HG02798 (cell line): ENCODE measurements around the gene GRIN2A.

Source experiments
- ATAC-seq: cut with Tn5 transposase; IDR thresholded peaks from one replicate; pipeline ENCODE4 v1.9.1; 2021; ENCODE audit warnings: mild to moderate bottlenecking; ENCODE audit not compliant: unreplicated experiment, poor library complexity

Gene GRIN2A

GRCh38 chr16:10097271-10097670 lies 85.0 kb downstream of the GRIN2A start:
- no peak for ATAC-seq

GRCh38 chr16:10093576-10093975 lies 88.7 kb downstream of the GRIN2A start:
- ATAC-seq: no peak

GRCh38 chr16:10090816-10091215 lies 91.4 kb downstream of the GRIN2A start:
- ATAC-seq: no peak

- no peak for ATAC-seq
These were observed 93.8 kb downstream of the GRIN2A start for GRCh38 chr16:10088380-10088793.

GRCh38 chr16:10087151-10087550 lies 95.1 kb downstream of the GRIN2A start:
- no peak for ATAC-seq

GRCh38 chr16:10086620-10087019 lies 95.6 kb downstream of the GRIN2A start:
- ATAC-seq: no peak

GRCh38 chr16:10085078-10085798 lies 97.0 kb downstream of the GRIN2A start:
- no peak for ATAC-seq

GRCh38 chr16:10083301-10083700 lies 98.9 kb downstream of the GRIN2A start:
- ATAC-seq: no peak

- ATAC-seq: no peak
These were observed 100.9 kb downstream of the GRIN2A start for GRCh38 chr16:10081201-10081940.

GRCh38 chr16:10080051-10080772 lies 102.0 kb downstream of the GRIN2A start:
- ATAC-seq: no peak

- no peak for ATAC-seq
These were observed 103.7 kb downstream of the GRIN2A start for GRCh38 chr16:10078541-10078949.

GRCh38 chr16:10077861-10078260 lies 104.4 kb downstream of the GRIN2A start:
- ATAC-seq: no peak

- no peak for ATAC-seq
These were observed 106.2 kb downstream of the GRIN2A start for GRCh38 chr16:10076037-10076436.

GRCh38 chr16:10070591-10070990 lies 111.6 kb downstream of the GRIN2A start:
- no peak for ATAC-seq

GRCh38 chr16:10069374-10069773 lies 112.9 kb downstream of the GRIN2A start:
- no peak for ATAC-seq

GRCh38 chr16:10067835-10068234 lies 114.4 kb downstream of the GRIN2A start:
- no peak for ATAC-seq

- ATAC-seq: no peak
These were observed 114.8 kb downstream of the GRIN2A start for GRCh38 chr16:10067406-10067805.

GRCh38 chr16:10065019-10065418 lies 117.2 kb downstream of the GRIN2A start:
- no peak for ATAC-seq

- ATAC-seq: no peak
These were observed 133.4 kb downstream of the GRIN2A start for GRCh38 chr16:10048850-10049249.

- no peak for ATAC-seq
These were observed 136.3 kb downstream of the GRIN2A start for GRCh38 chr16:10045947-10046346.

GRCh38 chr16:10045291-10045775 lies 136.9 kb downstream of the GRIN2A start:
- ATAC-seq: no peak
